Esophagus squamous epithelium (tissue), 4 donors: ENCODE results near the gene CPSF4L.

Source experiments
- CTCF ChIP-seq, 6 experiments: fragments of 450-650 bp in 4 of 6; fragments of 200-600 bp in 2 of 6; sonication (generic) in 2 of 6; IDR thresholded peaks; one replicate each; pipeline ENCODE4 v1.5.1; 2016 to 2019; ENCODE audit warnings: antibody characterized with exemption in 6 of 6, mild to moderate bottlenecking in 4 of 6, moderate library complexity in 4 of 6
- POLR2A ChIP-seq, 4 donors: fragments of 450-650 bp; IDR thresholded peaks; one replicate each; pipeline ENCODE4 v1.6.1; 2017; ENCODE audit warnings: antibody characterized with exemption in 4 of 4, mild to moderate bottlenecking in 4 of 4, moderate library complexity in 3 of 4

DNA sequence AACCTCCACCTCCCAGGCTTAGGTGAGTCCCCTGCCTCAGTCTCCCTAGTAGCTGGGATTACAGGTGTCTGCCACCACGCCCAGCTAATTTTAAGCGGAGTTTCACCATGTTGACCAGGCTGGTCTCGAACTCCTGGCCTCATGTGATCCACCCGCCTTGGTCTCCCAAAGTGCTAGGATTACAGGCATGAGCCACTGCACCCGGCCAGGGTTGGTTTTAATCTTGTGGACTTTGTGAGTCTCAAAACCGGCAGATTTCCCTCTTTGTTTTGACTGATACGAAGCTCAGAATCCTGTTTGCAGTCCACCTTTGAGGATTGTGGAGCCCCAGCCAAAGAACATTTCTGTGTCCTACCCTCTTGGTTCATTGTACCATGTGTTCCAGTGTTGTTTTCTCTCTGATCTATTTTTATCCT is 16.4 kb upstream of the CPSF4L start:
- TF ChIP-seq POLR2A (IDR thresholded peaks at IDR 0.05) (no peak), CTCF (IDR thresholded peaks at IDR 0.05) (no peak)
